ENCODE results near the gene TIGAR.

Gene TIGAR

DNA sequence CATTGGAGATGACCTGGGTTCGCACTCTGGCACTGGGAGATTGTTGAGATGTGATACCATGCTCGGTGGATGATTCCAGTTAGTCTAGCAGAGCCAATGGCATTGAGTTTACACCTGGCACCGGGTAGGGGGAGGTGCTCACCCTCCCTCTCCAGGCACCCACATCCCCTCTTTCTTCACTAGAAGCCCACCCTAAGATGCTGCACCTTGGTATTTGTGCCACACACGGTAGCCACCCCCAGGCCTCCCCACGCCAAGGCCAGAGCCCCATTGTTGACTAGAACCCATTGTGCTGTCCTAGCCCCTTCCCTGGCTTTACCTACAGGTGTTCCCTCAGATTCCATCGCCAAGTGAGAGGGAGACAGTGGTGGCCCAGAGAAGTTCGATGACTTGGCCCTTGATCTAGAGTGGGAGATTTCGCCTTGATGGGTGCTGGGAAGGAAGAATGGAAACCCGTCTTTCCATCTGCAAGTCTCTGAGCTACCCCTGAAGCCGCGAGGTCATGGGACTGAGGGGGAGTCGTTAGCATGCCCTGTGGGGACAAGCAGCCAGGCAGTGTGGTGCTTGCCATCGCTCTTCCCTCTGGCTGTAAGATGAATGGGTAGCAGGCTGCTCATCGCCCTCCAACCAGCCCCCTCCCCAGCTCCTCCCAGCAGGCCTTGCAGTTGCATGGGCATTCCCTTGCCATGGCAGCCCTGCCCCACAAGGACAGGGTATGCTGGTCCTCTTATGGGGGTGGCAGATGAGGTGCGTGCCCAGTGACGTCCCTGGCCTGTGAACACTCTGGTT, 38.7 kb upstream of the TIGAR start:
- DNase-seq (ENCODE audit: low read depth in 2 of 3, low spot score in 1 of 3): no peak

DNA sequence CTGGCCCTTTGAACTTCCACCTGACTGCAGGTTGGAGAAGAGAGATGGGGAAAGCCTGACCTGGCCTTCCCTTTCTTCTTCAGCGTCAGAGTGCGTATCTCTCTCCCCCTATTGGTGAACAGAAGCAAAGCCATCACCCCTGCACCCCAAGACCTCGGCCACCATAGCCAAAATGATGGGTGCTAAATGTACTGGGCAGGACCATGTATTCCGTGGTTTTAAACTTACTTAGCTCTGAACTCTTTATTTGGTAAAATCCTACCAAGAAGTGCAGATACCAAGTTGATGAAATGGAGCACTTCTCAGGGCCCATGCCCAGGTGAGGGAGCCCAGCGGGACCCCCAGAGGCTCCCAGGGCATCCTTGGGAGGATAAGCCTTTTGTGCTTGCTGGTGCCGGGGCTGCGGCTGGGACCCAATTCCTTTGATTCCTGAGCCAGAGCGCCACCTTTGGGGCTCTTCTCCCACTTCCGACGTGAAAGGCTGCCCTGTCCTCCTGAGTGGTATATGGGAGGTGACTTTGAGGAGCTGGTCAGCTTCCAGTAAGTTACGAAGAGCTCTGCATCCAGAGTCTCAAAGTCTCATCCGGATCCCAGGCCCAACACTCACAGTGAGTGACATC, 38.0 kb upstream of the TIGAR start:
- no peak for DNase-seq (ENCODE audit: low read depth in 2 of 3, low spot score in 1 of 3)

DNA sequence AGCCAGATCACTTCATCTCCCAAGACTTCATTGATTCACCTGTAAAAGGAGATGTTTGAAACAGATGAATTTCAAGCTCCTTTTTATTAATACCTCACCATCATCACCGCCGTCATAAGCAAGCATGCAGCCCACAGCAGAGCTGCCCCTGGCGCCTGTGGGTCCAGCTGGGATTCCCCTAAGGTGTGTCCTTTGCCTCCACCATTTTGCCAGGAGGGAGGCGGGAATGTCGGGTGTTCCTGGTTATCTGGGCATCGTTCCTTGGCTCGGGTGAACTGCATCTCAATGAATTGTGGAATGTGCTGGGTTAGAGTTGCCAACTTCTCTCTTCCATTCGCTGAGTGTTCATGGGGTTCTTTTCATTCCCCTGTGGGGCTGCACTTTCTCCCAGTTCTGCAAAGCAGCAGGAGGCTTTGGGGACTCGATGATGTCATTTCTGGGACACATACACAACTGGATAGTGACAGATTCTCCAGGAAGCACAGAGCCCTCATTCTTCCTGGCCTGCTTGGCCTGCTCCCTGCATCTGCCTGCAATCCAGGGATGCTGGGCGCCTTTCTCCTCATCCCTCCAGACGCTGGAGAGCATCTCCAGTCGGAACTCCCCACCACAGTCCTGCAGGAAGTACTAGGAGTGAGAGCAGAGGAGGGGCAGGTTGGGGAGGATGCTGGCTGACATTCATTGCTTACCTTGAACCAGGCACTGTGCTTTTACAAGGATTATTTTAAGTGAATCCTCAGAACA, 37.3 kb upstream of the TIGAR start:
- DNase-seq (ENCODE audit: low read depth in 2 of 3, low spot score in 1 of 3): no peak

DNA sequence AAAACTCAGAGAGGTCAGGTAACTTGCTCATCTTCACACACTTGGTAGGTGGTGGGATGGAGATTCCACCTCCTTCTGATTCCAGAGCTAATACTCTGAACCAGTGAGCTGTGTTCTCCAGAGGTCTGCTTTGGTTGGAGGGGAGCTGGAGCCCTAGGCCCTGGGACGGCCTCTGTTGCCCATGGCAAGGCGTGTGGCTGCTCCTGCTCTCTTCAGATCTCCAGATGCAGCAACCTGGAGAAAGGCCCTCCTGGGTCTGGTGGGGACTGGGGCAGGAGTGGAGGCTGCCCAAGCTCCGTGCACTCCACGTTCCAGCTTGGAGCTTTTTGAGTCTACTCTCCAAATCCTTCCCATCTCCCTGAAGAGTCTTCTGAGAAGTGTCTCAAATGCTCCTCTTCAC, 36.7 kb upstream of the TIGAR start:
- no peak for DNase-seq (ENCODE audit: low read depth in 2 of 3, low spot score in 1 of 3)

DNA sequence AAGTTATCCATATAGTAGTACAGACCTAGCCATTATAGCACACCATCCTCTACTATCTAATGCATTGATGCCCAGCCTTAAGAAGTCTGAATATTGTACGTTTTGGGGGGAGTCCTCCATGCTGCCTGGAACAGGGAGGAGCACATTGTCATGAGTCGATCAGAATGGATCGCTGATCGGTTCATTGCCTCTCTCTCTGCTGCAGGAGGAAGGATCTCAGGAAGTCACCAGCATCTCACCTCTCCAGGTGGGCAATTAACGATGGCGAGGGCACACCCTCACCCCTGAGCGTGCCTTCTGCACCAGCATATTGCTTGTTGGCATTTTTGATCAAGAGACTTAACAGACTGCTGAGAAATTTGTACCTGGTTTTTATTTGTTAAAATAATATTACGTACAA, 35.9 kb upstream of the TIGAR start:
- DNase-seq (ENCODE audit: low read depth in 2 of 3, low spot score in 1 of 3): no peak

DNA sequence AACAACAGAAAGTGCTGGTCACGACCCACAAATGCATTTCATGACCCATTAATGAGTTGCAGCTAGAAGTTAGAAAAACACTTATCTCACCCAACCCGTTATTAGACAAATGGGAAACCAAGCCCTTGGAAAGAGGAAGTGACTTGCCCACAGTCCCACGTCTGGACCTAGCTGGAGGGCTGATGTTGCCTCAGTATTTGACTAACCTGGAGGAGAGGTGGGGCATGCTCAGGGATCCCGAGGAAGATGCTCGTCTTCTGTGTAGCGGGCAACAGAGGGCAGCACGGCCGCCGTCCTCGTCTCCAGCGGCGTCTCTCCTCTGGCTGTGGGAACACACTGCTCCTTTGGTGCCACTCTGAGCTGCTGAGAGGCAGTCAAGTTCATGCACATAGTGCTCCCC, 34.8 kb upstream of the TIGAR start:
- no peak for DNase-seq (ENCODE audit: low read depth in 2 of 3, low spot score in 1 of 3)

DNA sequence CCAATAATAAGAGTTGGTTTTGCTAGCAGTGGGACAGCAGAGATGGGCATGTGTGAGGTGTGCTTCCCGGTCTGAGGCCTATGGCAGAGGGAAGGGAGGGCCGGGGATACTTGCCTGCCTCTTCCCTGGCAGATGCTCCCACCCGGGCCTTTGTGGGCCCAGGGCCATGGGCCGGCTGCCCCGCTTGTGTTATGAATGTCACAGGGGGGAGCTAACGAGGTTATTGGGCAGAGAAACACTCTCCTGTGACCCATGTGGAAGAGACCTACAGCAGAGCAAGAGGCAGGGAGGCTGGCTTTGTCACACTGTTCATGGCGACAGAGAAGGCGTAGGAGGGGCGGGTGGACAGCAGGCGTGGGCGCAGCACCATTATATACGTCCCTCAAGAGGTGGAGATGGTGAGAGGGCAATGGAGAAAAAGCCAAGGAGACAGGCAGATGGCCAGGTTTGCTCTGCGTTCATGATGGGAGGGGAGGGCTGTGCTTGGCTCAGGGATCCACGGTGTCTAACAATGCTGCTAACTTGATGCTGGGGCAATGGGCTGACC, 34.2 kb upstream of the TIGAR start:
- no peak for DNase-seq (ENCODE audit: low read depth in 2 of 3, low spot score in 1 of 3)

DNA sequence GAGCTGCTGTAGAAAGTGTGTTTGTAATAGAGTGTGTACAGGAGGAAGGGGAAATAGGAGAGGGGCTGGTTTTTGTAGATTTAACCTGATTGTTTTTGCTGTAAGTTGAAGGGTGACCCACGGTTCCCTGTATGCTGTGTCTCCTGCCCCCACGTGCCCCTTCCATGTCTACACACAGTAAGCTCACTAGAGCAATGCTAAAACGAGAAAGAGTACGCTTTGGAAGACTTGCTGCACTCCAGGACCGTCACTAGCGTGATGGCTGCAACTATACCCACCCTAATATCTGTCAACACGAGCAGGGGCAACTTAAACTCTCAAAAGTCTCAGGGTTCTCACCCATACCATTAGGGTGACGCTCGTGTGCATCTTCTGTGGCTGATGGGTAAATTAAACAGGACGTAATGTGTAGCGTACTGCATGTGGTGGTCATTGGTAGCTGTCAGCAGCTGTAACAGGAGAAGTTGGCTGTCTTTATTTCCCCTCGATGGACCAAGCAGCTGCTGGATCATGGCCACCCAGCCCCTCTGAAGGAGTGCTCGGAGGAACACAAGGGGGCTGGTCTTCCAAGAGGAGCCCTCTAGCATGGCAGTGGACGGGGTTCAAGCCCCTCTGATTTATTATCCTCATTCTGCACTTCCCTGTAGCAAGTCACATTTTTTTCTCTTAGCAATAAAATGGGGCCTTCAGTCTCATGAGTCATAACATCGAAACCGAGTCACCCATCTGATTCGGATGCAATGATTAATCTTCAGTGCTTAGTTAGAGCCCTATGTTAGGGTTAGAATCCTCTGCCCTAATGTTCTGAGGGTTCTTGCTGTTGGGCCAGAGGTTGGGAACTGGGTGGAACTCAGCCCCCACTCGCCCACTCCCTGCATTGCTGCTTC, 33.4 kb upstream of the TIGAR start:
- no peak for DNase-seq (ENCODE audit: low read depth in 2 of 3, low spot score in 1 of 3)

DNA sequence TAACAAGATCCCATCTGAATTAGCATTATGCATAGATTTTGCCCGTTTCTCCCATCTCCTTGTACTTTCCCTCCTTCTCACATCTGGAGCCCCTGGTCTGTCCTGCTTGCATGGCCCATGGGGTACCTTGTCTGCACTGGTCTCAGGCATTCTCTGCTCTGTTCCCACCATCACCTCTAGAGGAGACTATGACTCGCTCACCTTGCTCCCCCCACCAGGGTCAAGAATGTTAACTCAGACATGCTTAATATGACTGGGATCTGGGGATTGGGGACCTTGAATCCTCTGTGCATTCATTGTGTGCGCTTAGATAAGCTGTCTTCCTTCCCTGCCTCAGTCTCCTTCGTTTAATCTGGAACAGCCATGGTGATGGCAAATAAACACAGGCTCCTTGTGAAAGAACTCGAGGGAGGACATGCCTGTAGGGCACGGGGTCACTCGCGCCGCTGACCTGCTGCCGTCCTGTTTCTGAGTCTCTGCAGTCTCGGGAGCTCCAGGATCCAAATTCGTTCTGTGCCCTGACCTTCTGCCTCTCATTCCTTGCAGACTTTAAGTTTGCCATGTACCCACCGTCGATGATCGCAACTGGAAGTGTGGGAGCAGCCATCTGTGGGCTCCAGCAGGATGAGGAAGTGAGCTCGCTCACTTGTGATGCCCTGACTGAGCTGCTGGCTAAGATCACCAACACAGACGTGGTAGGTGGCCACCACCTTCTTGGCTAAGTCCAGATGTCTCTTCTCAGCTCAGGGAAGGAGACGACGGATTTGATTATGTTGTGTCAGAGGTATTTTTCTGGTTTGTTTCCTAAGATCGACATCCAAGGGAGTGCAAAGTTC, 32.5 kb upstream of the TIGAR start:
- no peak for DNase-seq (ENCODE audit: low read depth in 2 of 3, low spot score in 1 of 3)

DNA sequence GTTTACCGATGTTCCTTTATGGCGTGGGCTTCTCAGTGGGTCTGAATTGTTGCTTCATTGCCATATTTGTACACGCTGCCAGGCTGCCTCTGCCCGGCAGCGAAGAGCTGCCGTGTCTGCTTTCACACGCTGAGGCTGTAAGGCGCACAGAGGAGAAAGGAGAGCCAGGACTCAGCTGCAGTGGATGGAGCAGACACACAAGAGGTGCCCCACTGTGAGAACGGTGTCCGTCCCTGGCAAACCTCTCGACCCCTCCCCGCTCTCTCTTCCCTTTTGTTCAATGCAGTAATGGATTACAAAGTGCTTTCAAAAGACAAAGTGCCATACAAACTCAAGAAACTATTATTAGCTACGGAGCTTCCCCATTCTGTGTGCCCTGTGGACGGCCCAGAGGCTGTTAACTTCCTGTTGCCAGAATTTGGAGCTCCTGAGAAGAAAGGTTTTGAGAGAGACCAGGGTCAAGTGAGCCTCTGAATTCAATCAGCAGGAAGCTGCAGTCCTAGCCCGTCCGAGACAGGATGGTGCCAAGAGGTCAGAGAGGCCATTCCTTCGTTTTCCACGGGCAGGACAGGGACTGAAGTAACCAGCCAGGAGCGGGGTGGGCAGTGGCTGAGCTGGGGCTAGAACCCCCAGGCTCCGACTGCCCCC, 31.7 kb upstream of the TIGAR start:
- no peak for DNase-seq (ENCODE audit: low read depth in 2 of 3, low spot score in 1 of 3)

DNA sequence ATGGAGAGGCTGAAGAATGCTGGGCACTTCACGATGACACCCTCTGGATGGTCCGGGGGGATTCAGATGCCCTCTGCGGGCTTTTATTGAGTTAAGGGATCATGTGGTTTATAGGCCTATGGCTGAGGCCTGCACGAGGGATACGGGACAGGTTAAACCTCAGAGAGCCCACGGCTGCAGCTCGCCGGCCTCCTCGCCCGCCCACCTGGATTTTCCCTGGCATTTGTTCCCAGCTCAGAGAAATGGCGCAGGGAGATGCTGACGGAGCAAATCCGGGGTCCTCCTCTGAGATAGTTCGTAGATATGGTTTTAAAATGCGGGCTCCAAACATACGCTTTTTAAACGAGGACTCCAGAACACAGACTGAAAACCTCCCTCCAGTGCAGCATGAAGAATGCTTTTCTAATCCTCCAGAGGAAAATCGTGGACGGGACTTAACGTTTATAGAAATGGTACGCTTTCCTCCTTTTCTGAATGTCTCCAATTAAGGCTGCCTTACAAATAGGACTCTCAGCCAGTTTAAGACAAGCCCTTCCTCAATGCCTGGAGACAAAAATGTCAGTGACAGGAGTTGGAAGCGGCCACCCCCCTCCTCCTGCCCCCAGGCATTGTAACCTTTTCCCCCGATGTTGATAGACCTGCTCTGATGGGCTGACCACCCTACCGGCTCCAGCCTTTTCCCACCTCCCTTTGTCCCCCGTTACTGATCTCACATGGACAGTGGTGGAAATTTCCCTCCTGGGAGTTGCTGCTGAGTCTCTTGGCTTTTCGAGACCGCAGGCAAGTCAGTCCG, 30.8 kb upstream of the TIGAR start:
- no peak for DNase-seq (ENCODE audit: low read depth in 2 of 3, low spot score in 1 of 3)

DNA sequence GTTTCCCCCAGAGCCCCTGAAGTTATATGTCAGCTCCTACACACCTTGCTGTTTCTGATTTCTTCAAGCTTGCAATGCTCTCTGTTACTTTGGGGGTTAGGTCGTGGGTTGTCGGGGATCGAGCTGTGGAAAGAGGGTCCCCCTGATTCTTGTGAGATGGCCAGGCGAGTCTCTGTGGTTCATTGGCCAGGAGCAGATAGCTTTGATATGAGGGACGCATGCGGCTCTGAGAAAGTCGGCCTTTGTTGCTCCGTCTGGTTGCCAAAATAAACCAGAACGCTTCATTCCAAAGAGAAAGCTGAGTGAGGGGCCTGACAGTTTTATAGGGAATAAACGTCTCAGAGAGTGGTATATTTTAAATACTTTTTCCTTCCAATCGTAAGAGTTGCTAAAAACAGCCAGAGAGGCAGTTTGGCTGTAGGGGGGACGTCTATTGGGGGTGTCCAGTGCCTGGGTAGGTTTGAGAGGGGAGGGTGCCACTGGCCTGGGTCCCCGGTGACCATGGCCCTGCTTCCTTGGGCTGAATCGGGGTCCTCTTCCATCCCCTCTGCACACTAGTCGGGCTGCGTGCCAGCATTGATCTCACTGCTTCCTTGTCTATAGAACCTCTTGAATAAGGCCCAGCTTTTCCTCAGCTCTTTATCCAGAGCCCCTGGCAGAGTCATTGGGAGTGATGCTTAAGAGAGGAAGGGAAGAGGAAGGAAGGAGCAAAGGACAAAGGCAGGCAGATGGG, 28.5 kb upstream of the TIGAR start:
- no peak for DNase-seq (ENCODE audit: low read depth in 2 of 3, low spot score in 1 of 3)

DNA sequence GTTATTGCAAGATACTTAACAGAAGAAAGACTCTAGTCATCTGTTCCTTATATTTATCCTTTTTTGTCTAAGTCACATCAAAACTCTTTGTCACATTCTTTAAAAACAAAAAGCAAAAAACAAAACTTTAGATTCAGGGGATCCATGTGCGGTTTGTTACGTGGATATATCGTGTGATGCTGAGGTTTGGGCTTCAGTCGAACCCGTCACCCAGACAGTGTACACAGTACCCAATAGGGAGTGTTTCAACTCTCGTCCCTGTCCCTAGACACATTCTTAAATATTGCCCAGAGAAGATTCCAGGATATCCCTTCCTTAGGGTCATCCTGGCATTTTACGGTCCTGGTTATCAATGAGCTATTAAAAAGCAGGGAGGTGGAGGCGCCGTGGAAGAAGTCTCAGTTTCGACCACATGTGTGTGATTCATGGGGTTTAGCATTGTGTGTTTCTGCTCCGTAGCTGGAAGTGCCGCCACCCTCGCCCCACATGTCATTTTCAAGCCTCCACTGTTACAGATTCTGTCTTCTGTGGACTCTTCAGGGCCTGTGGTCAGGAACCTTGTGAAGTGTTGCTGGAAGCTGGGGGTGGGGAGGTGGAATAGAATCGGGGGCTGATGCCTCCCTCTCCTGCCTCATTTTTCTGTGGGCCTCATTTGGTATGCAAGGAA, 27.6 kb upstream of the TIGAR start:
- DNase-seq (ENCODE audit: low read depth in 2 of 3, low spot score in 1 of 3): peak in 1 of 3 donors; percentile 48

DNA sequence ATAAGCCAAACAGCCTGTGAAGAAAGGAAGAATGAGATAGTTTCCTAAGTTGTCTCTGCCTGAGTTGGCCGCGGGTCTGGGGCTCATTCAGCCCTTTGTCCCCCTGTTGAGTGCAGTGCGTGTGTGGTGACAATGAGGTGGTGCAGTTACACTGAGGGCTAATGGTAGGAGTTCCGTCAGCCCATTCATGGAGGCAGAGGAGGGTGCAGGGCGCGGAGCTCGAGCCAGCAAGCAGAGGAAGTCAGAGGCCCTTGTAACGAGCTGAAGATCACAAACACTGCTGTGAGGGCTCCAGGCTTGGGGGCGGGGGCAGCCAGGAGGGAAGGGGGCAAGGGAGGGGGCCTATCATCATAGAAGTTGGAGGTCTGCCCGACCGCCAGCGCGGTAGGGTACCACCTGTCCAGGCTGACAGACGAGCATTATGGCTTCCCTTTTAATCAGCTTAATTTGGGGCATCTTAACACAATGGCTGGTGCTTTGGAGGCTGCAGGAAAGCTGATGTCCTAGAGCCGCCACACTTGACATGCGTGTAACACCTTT, 27.0 kb upstream of the TIGAR start:
- no peak for DNase-seq (ENCODE audit: low read depth in 2 of 3, low spot score in 1 of 3)

DNA sequence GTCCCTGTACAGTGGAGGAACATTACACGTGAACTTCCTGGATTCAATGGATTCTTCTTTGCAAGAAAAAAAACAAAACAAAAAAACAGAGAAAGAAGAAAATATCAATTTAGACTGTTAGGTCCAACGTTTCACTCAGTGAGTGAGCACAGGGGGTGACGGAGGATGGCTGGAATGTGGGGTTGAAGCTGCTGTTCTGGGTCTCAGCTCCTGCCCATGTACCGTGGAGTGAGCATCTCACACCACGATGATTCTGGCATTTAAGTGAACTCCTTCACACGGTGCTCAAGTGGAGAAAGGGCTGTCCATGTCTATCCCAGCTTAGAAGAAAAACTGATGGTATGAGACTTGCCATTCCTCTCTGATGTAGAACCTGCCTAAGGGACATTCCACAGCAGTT, 24.3 kb upstream of the TIGAR start:
- no peak for DNase-seq (ENCODE audit: low read depth in 2 of 3, low spot score in 1 of 3)

DNA sequence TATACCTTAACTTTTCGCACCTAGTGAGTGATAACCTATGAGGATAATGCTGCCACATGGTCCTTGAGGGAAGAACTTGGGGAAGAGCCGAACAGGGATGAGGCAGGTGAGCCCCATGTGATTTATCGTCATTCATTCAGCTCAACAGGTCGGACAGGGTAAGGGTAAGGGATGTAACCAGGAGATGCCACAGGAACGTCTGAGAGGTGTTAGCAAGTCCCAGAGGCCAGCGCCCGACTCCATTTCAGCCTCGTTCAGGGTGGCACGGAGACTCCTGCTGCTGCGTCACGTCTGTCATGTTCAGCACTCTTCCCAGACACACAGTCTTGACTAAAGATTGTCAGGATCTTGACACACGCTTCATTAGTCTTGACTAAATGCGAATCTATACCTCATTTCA, 23.4 kb upstream of the TIGAR start:
- DNase-seq (ENCODE audit: low read depth in 2 of 3, low spot score in 1 of 3): no peak

DNA sequence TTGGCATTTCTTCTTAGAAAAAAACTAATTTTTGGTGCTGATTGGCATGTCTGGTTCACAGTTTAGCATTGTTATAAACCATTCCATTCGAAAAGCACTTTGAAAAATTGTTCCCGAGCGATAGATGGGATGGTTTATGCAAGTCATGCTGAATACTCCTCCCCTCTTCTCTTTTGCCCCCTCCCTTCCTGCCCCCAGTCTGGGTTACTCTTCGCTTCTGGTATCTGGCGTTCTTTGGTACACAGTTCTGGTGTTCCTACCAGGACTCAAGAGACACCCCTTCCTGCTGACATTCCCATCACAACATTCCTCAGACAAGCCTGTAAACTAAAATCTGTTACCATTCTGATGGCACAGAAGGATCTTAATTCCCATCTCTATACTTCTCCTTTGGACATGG, 20.1 kb upstream of the TIGAR start:
- no peak for DNase-seq (ENCODE audit: low read depth in 2 of 3, low spot score in 1 of 3)

Measured in stimulated activated CD4-positive, alpha-beta T cell treated with anti-CD3 and anti-CD28 coated beads, Interleukin-12 subunit alpha, Interleukin-12 subunit beta, amount 100 ng/mL, for 48 hours (primary cell).